Upper lobe of left lung (tissue), 6 donors: ENCODE data around the gene CNR2. TPM values are rescaled to one million over a fixed set of nuclear protein-coding genes. Genes with fewer than 3 reads are reported as not detected.
"Not testable (repeated sequence)": the region's sequence is repeated elsewhere in the genome, so short reads cannot be mapped to it uniquely, and the experiment has no call there.

Experiments
- ATAC-seq, 2 donors: fragments of 200-7000 bp; cut with Tn5 transposase; one replicate each; pipeline ENCODE4 v1.9.1; 2022; ENCODE audit warnings: mild to moderate bottlenecking in 2 of 2, moderate library complexity in 2 of 2; ENCODE audit not compliant: low FRiP score in 2 of 2
- DNase-seq, 2 donors: peaks; one replicate each; pipeline ENCODE4 v3.0.0-alpha.2; 2019 to 2020
- H3K27ac ChIP-seq, 4 donors: fragments of 200-600 bp; sonication (generic); one replicate each; pipeline ENCODE4 v1.5.1; 2016 to 2019
- H3K27me3 ChIP-seq, 4 donors: fragments of 200-600 bp; sonication (generic); one replicate each; pipeline ENCODE4 v1.5.1; 2017 to 2019
- H3K36me3 ChIP-seq, 4 donors: fragments of 200-600 bp; sonication (generic); one replicate each; pipeline ENCODE4 v1.5.1; 2016 to 2019
- H3K4me1 ChIP-seq, 4 donors: fragments of 200-600 bp; sonication (generic); one replicate each; pipeline ENCODE4 v1.5.1; 2018 to 2019
- H3K4me3 ChIP-seq, 4 donors: fragments of 200-600 bp; sonication (generic); one replicate each; pipeline ENCODE4 v1.5.1; 2017 to 2019; ENCODE audit warnings: mild to moderate bottlenecking in 2 of 4, moderate library complexity in 1 of 4
- H3K9me3 ChIP-seq, 4 donors: fragments of 200-600 bp; sonication (generic); one replicate each; pipeline ENCODE4 v1.5.1; 2018 to 2019
- CTCF ChIP-seq, 6 experiments: fragments of 450-650 bp in 4 of 6; fragments of 200-600 bp in 2 of 6; sonication (generic) in 2 of 6; IDR thresholded peaks; one replicate each; pipeline ENCODE4 v1.5.1; 2016 to 2019; ENCODE audit warnings: antibody characterized with exemption in 6 of 6
- EP300 ChIP-seq, 4 donors: sonication (generic); formaldehyde crosslinking; IDR thresholded peaks; one replicate each; pipeline ENCODE4 v1.5.1; 2017; ENCODE audit warnings: antibody characterized with exemption in 4 of 4, control low read depth in 2 of 4
- POLR2A ChIP-seq, 4 donors: fragments of 450-650 bp; IDR thresholded peaks; one replicate each; pipeline ENCODE4 v1.5.1; 2016 to 2017; ENCODE audit warnings: antibody characterized with exemption in 4 of 4, mild to moderate bottlenecking in 2 of 4
- POLR2AphosphoS5 ChIP-seq, 2 donors: sonication (generic); formaldehyde crosslinking; IDR thresholded peaks; one replicate each; pipeline ENCODE4 v1.5.1; 2017; ENCODE audit warnings: antibody characterized with exemption in 2 of 2
- WGBS, 2 donors: methylation state at CpG; one replicate each; pipeline ENCODE4 v1.1.5; 2017 to 2018; 5-methylcytosine and 5-hydroxymethylcytosine counted together
- total RNA-seq, 6 donors: library from RNA; depleted of rRNA in 4 of 6; stranded (reverse); fragments of >200 nt in 4 of 6; gene quantifications; one replicate each; pipeline versions ENCODE4 v1.1.0 to v1.2.1, GENCODE V29; 2016 to 2021
- donor health status: DM: no; HTN: no; CAD: no; lungs with moderate emphysema.
- donor health status: DM: no; HTN: yes; CAD: no; lungs with severe emphysema.

Gene CNR2
- total RNA-seq, 6 donors from 2014 or later: 0.13 to 0.59 (median 0.24) TPM; not detected in 2

DNA sequence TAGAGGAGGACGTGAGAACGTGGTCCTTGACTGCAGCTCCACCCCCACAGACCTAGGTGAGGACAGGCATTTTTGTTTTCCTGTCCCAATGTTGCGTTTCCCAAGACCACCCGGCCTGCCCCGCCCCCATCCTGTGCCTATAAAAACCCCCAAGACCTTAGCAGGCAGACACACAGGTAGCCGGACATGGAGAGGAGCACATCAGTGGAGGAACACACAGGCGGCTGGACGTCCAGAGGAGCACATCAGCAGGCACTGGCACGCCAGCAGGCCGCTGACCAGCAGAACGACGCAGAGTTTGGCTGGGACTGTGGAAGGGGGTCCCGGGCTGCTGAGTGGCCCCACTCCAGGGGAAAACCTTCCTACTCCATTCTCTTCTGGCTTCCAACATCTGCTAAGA, 75.3 kb downstream of the CNR2 start:
- TF ChIP-seq CTCF (IDR thresholded peaks at IDR 0.05) (no peak), POLR2A (IDR thresholded peaks at IDR 0.05) (no peak), EP300 (IDR thresholded peaks at IDR 0.05) (no peak), POLR2AphosphoS5 (IDR thresholded peaks at IDR 0.05) (no peak)
- peak in 1 of 2 donors; percentile 40 for DNase-seq
- peaks cover 6 to 15% (median 9%) of the 10 kb centered on the region in 4 donors for H3K4me1 ChIP-seq
- H3K27ac ChIP-seq: no peak overlapping the region
- peak overlapping the region in 3 of 4 donors; percentile 26 to 46 (median 39) for H3K4me3 ChIP-seq
- WGBS, 2 donors: 11 to 18% methylated on average over 13 of the region's 13 CpGs
- no peaks in the 10 kb centered on the region for H3K36me3 ChIP-seq
- ATAC-seq: peak in 1 of 2 donors; percentile 46
- H3K27me3 ChIP-seq: no peaks in the 10 kb centered on the region
- no peaks in the 10 kb centered on the region for H3K9me3 ChIP-seq

GRCh38 chr1:23836037-23836436, 77.1 kb downstream of the CNR2 start:
- TF ChIP-seq EP300 (IDR thresholded peaks at IDR 0.05) (no peak), POLR2AphosphoS5 (IDR thresholded peaks at IDR 0.05) (no peak), POLR2A (IDR thresholded peaks at IDR 0.05) (no peak), CTCF (IDR thresholded peaks at IDR 0.05) (no peak)
- DNase-seq (no peak), ATAC-seq (no peak)
- H3K9me3 ChIP-seq: no peaks in the 10 kb centered on the region
- no peaks in the 10 kb centered on the region for H3K27me3 ChIP-seq
- H3K36me3 ChIP-seq: no peaks in the 10 kb centered on the region
- no peak overlapping the region for H3K27ac ChIP-seq
- no peak overlapping the region for H3K4me3 ChIP-seq
- H3K4me1 ChIP-seq: peaks cover 6 to 15% (median 9%) of the 10 kb centered on the region in 4 donors
- WGBS, 2 donors: 62 to 69% methylated on average over 3 of the region's 3 CpGs

GRCh38 chr1:23834156-23834555, 79.0 kb downstream of the CNR2 start:
- DNase-seq, H3K9me3 ChIP-seq, H3K27me3 ChIP-seq, H3K27ac ChIP-seq, ATAC-seq, H3K4me3 ChIP-seq, H3K36me3 ChIP-seq: not testable (repeated sequence)
- peaks cover 6 to 15% (median 9%) of the 10 kb centered on the region in 4 donors for H3K4me1 ChIP-seq
- WGBS, 2 donors: 85% methylated on average over 6 of the region's 6 CpGs

DNA sequence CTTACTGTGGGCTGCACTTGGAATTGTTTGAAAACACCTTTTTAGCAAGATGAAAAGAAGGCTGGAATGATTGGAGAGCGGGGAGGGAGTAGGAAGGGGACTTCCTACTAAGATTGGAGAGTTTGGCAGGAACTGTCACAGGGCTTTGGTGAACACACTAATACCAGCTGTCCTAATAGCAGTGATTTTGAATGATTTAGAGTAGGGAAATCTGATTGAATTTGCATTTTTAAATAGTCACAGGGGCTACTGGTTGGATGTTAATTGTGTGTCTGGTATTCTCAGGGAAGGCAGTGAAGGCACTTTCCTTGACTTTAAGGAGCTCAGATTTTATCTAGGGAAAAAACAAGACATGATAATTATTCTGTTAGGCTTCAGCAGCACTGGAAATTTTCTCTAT, 85.4 kb downstream of the CNR2 start:
- H3K36me3 ChIP-seq: no peaks in the 10 kb centered on the region
- no peak for DNase-seq
- 77 to 90% methylated on average over 1 of the region's 1 CpG for WGBS, 2 donors
- no peak overlapping the region for H3K27ac ChIP-seq
- no peak for TF ChIP-seq EP300 (IDR thresholded peaks at IDR 0.05)
- TF ChIP-seq POLR2A (IDR thresholded peaks at IDR 0.05): no peak
- TF ChIP-seq CTCF (IDR thresholded peaks at IDR 0.05): no peak
- TF ChIP-seq POLR2AphosphoS5 (IDR thresholded peaks at IDR 0.05): no peak
- H3K4me3 ChIP-seq: no peak overlapping the region
- H3K4me1 ChIP-seq: peaks cover 7 to 13% (median 9%) of the 10 kb centered on the region in 4 donors
- H3K27me3 ChIP-seq: no peaks in the 10 kb centered on the region
- no peaks in the 10 kb centered on the region for H3K9me3 ChIP-seq
- no peak for ATAC-seq

GRCh38 chr1:23826590-23826989, 86.6 kb downstream of the CNR2 start:
- not testable (repeated sequence) for H3K9me3 ChIP-seq, H3K27me3 ChIP-seq, H3K4me3 ChIP-seq, H3K27ac ChIP-seq, DNase-seq, H3K36me3 ChIP-seq, ATAC-seq
- peaks cover 7 to 13% (median 9%) of the 10 kb centered on the region in 4 donors for H3K4me1 ChIP-seq
- 96% methylated on average over 13 of the region's 13 CpGs for WGBS, 2 donors

DNA sequence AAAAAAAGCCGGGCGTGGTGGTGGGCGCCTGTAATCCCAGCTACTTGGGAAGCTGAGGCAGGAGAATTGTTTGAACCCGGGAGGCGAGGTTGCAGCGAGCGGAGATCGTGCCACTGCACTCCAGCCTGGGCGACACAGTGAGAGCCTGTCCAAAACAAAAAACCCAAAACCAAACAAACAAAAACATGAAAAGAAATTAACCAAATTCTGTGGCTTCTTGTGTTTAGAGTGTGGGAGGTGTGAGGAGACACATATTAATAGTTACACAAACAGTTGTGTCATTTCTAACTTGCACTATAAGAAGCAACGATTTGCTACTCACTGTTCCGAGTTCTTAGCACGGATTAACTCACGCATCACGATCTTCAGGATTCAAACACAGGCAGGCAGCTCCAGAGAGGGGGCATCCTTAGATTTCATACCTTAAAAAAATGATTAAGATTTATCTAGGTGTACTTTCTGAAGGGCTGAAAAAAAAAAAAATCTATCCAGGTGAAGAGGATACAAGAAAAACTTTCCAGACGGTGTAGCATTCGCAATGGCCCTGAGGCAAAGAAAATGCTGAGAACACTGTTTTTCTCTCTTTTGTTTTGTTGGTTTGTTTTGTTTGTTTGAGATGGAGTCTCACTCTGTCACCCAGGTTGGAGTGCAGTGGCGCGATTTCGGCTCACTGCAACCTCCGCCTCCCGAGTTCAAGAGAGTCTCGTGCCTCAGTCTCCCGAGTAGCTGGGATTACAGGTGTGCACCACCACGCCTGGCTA, 87.2 kb downstream of the CNR2 start:
- DNase-seq (peak in 1 of 2 donors; percentile 8), ATAC-seq (no peak)
- Histone ChIP-seq H3K4me1 (peaks cover 7 to 13% (median 9%) of the 10 kb centered on the region in 4 donors), H3K27ac (peak overlapping the region; percentile 91 to 98 (median 94)), H3K4me3 (peak overlapping the region in 3 of 4 donors; percentile 72 to 85 (median 79)), H3K27me3 (no peaks in the 10 kb centered on the region), H3K36me3 (no peaks in the 10 kb centered on the region), H3K9me3 (no peaks in the 10 kb centered on the region)
- no peak for TF ChIP-seq CTCF (IDR thresholded peaks at IDR 0.05)
- no peak for TF ChIP-seq POLR2AphosphoS5 (IDR thresholded peaks at IDR 0.05)
- no peak for TF ChIP-seq EP300 (IDR thresholded peaks at IDR 0.05)
- no peak for TF ChIP-seq POLR2A (IDR thresholded peaks at IDR 0.05)
- WGBS, 2 donors: 59 to 68% methylated on average over 24 of the region's 24 CpGs
